IMR-90 (cell line): ENCODE measurements around the gene OPRL1.

Source experiments
- CHD1 ChIP-seq: IDR thresholded peaks from 2 replicates; pipeline ENCODE4 v1.6.1; 2012; ENCODE audit warnings: low read depth, low read length, improper control_type of control experiment
- ELK1 ChIP-seq: fragments of 150-350 bp; IDR thresholded peaks from 2 replicates; pipeline ENCODE4 v1.6.1; 2016; ENCODE audit warnings: low read depth, mild to moderate bottlenecking, low read length, moderate library complexity, borderline replicate concordance
- FOS ChIP-seq: fragments of 150-350 bp; IDR thresholded peaks from 2 replicates; pipeline ENCODE4 v1.6.1; 2016; ENCODE audit warnings: low read depth, low read length
- MAFK ChIP-seq: IDR thresholded peaks from 2 replicates; pipeline ENCODE4 v1.6.1; 2012; ENCODE audit warnings: low read depth, low read length, improper control_type of control experiment
- POLR2A ChIP-seq: IDR thresholded peaks from 2 replicates; pipeline ENCODE4 v1.6.1; 2012; ENCODE audit warnings: mild to moderate bottlenecking, low read depth, low read length
- RAD21 ChIP-seq: IDR thresholded peaks from 2 replicates; pipeline ENCODE4 v1.6.1; 2012; ENCODE audit warnings: low read length, improper control_type of control experiment
- RCOR1 ChIP-seq: IDR thresholded peaks from 2 replicates; pipeline ENCODE4 v1.6.1; 2012; ENCODE audit warnings: mild to moderate bottlenecking, low read length, improper control_type of control experiment; ENCODE audit not compliant: insufficient replicate concordance
- RFX5 ChIP-seq: IDR thresholded peaks from 2 replicates; pipeline ENCODE4 v1.8.0; 2012; ENCODE audit warnings: low read depth, mild to moderate bottlenecking, low read length, moderate library complexity
- USF2 ChIP-seq: fragments of 150-350 bp; IDR thresholded peaks from 2 replicates; pipeline ENCODE4 v1.6.1; 2017; ENCODE audit warnings: mild to moderate bottlenecking, antibody characterized with exemption, low read length, low read depth
- TF ChIP-seq, protein P1 (sequence below): conservative IDR thresholded peaks from 2 replicates; pipeline ENCODE4 v1.5.1; 2012; ENCODE audit warnings: mild to moderate bottlenecking, low read depth, low read length, improper control_type of control experiment

DNA sequence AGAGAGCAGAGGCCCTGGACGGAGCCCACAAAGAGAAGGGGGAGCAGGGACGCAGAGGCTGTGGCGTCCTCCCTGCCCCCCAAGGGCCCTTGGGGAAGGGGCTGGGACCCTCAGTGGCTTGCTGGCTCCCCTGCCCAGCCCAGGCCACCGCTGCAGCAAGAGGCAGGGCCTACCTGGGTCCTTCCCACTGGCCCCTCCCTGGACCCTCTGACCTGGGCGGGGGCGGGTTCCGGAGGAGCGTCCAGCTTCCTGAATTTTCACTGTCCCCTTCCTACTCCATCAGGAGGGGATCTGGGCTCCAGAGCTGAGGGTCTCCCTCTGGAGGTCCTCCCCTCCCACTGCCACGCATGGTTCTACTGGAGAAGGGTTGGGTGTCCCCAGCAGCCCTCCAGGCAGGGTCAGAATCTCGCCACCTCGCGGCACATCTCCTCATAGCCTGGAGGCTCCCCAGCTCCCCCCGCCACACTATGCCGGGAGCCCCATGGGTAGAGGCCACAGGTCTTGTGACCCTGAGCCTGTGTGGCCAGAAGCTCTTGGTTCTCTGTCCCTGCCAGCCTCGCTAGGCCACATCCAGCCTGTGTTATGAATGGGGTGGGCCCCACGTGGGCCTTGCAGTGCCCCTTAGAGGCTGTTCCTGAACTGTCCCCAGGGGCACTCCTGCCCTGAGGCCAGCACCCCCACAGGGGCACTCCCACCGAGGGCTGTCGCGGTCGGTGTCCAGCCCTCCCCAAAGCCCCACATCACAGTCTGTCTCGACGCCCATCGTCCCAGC, 29.4 kb upstream of the OPRL1 start:
- TF ChIP-seq, protein P1, sequence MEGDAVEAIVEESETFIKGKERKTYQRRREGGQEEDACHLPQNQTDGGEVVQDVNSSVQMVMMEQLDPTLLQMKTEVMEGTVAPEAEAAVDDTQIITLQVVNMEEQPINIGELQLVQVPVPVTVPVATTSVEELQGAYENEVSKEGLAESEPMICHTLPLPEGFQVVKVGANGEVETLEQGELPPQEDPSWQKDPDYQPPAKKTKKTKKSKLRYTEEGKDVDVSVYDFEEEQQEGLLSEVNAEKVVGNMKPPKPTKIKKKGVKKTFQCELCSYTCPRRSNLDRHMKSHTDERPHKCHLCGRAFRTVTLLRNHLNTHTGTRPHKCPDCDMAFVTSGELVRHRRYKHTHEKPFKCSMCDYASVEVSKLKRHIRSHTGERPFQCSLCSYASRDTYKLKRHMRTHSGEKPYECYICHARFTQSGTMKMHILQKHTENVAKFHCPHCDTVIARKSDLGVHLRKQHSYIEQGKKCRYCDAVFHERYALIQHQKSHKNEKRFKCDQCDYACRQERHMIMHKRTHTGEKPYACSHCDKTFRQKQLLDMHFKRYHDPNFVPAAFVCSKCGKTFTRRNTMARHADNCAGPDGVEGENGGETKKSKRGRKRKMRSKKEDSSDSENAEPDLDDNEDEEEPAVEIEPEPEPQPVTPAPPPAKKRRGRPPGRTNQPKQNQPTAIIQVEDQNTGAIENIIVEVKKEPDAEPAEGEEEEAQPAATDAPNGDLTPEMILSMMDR: no peak
- TF ChIP-seq POLR2A: no peak
- TF ChIP-seq FOS: no peak
- TF ChIP-seq RFX5: no peak
- no peak for TF ChIP-seq CHD1
- no peak for TF ChIP-seq RAD21
- no peak for TF ChIP-seq USF2
- no peak for TF ChIP-seq MAFK
- TF ChIP-seq RCOR1: no peak
- no peak for TF ChIP-seq ELK1
